Measurements from ENCODE around the gene TRPM8.

TRPM8 gene

GRCh38 chr2:233952335-233952734 is 35.2 kb downstream of the TRPM8 start:
- TF ChIP-seq GATA2 (IDR thresholded peaks at IDR 0.05; ENCODE audit: low read depth, low read length) (no peak), GATA3 (IDR thresholded peaks at IDR 0.05; ENCODE audit: low read depth, low read length) (no peak)

DNA sequence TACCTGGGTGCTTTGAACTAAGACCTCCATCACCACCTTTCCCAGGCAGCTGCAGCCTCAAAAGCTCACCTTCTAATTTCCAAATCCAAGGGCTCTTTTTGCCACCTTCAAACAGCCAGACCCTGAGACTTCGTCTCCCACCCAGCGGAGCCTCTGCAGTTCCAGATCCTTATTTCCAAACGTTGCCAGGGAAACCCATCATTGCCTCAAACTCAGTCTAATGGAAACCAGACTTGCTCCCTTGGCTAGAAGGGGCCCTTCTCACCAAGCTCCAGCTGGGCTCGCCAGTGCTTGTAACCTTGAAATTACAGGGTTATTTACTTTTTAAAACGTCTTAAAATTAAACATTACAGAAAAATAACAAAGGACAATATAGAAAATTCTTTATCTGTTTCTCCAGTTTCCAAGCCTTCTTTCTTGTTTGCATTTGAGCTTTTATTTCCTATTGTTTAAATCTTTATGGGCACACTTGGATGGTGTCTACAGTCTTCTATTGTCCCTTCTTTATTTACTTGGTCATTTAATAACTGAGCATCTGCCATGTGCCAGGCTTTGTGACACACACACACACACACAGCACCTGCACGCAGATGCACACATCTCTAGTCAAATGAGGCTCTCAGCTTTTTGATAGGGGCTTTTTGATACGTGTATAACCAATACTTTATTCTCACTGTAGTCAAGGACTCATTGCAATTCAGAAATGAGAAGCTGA is 36.1 kb downstream of the TRPM8 start:
- TF ChIP-seq GATA3 (IDR thresholded peaks at IDR 0.05; ENCODE audit: low read depth, low read length) = no peak

DNA sequence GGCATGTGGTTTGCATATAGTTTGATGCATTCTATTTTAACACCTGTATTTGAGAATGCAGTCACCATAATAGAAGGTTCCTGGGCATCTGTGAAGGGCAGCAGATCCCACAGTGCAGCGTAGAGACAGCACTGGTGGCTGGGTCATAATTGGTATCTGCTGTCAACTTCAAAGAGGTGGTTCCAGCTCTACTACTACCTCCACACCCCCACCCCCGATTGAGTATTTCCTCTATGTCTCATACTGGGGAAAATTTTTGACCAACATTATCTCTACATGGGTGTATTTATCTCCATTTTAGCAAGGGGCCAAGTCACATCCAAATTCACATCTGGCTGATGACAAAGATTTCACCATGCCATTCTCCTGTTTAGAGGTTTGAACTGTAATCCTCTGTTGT is 43.0 kb downstream of the TRPM8 start:
- TF ChIP-seq GATA2 (IDR thresholded peaks at IDR 0.05; ENCODE audit: low read depth, low read length) = no peak
- no peak for TF ChIP-seq GATA3 (IDR thresholded peaks at IDR 0.05; ENCODE audit: low read depth, low read length)

- TF ChIP-seq GATA2 (IDR thresholded peaks at IDR 0.05; ENCODE audit: low read depth, low read length) = no peak
- no peak for TF ChIP-seq GATA3 (IDR thresholded peaks at IDR 0.05; ENCODE audit: low read depth, low read length)
Measured at GRCh38 chr2:233961905-233962304, 44.7 kb downstream of the TRPM8 start.

DNA sequence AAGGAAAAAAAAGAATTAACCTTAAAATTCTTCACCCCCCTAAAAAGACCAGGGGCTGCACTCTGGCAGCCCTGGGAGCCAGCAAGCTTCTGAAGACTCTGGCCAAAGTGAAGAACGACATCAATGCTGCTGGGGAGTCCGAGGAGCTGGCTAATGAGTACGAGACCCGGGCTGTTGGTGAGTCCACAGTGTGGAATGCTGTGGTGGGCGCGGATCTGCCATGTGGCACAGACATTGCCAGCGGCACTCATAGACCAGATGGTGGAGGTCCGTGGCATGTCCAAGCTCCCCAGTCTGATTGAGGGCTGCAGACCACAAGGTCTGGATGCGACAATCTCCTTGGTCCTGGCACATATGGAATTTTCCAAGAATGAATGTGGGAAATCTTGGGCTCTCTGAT is 47.4 kb downstream of the TRPM8 start:
- TF ChIP-seq GATA2 (IDR thresholded peaks at IDR 0.05; ENCODE audit: low read depth, low read length) = no peak
- TF ChIP-seq GATA3 (IDR thresholded peaks at IDR 0.05; ENCODE audit: low read depth, low read length) = no peak

DNA sequence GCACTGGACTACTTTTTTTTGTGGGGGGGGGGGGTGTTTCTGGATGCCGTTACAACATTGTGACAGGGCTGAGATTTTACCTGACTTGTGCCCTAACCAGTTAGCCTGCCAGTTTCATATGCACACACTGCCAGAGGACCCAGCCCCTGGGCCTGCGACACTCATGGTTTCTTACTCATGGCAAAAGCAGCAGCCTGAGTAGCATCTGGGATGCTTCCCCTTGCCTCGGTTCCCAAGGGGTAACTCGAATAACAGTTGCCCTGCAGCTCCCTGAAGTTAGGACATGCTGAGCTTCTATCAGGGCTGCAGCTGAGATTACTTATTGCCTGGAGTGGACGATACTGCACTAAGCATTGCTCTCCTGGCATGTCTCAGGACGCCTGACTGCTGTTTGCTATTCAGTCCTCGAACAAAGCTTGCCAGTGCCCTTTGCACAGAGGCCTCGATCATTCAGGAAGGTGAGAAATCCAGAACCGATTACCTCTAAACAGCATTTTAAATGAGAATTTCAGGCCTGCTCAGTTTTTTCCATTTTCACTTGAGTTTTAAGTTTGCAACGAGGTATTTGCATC is 47.9 kb downstream of the TRPM8 start:
- TF ChIP-seq GATA2 (IDR thresholded peaks at IDR 0.05; ENCODE audit: low read depth, low read length) (no peak), GATA3 (IDR thresholded peaks at IDR 0.05; ENCODE audit: low read depth, low read length) (no peak)

GRCh38 chr2:233966388-233966787 is 49.2 kb downstream of the TRPM8 start:
- no peak for TF ChIP-seq GATA3 (IDR thresholded peaks at IDR 0.05; ENCODE audit: low read depth, low read length)
- no peak for TF ChIP-seq GATA2 (IDR thresholded peaks at IDR 0.05; ENCODE audit: low read depth, low read length)

DNA sequence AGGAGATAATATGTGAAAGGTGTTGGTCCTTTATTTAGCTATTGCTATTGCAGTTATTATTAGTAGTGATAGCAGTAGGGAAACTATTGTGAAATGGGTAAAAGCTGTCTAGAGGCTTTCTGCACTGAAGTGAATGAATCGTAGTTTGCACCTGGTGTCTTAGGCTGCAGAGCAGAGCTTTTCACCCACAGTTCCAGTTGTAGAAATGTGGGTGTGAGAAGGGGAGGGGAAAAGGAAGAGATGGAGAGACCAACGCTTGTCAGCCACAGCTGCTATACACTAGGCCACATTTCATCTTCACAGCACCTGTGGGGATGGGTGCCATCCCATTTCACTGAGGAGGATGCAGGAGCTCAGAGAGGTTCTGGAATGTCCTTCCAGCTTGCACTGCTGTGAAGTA is 50.0 kb downstream of the TRPM8 start:
- TF ChIP-seq GATA3 (IDR thresholded peaks at IDR 0.05; ENCODE audit: low read depth, low read length) (no peak), GATA2 (IDR thresholded peaks at IDR 0.05; ENCODE audit: low read depth, low read length) (no peak)

DNA sequence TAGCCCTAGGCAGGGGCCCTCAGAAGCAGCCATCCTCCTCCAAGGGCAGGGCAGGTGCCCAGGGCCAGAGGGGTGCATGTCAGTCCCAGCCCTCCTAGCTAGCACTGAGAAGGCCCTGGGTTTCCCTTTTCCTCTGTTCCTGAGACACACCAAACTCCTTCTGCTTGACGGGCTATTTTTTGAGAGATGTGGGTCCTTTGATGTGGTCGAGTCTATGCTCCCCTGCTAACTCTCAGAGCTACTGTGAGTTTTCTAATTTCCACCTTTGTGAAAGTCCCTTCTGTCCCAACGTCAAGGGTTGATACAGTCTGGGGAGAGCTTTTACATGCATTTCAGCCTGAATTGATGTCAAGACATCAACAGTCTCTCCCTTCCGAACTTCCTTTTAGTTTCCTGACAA is 51.4 kb downstream of the TRPM8 start:
- TF ChIP-seq GATA3 (IDR thresholded peaks at IDR 0.05; ENCODE audit: low read depth, low read length) (no peak), GATA2 (IDR thresholded peaks at IDR 0.05; ENCODE audit: low read depth, low read length) (no peak)

DNA sequence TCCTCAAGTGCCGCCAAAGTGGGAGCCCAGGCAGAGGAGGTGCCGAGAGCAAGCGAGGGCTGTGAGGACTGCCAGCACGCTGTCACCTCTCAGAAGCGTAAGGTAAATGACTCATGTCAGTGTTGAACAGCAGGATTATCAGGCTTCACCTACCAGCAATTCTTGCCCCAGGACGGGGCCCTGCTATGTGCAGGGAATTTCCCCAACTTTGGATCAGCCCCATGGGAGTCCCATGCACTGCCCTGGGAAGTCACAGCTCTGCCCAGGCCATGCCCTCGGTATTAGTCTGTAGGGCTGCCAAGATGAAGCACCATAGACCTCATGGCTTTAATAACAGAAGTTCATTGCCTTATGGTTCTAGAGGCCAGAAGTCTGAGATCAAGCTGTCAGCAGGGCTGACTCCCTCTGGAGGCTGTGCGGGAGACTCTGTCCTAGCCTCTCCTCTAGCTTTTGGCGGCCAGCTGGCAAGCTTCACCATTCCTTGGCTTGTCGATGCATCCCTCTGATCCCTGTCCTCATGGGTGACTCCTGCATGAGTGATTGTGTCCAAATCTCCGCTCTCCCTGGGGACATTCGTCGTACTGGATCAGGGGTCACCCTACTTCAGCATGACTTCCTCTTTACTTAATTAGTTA is 55.9 kb downstream of the TRPM8 start:
- no peak for TF ChIP-seq GATA2 (IDR thresholded peaks at IDR 0.05; ENCODE audit: low read depth, low read length)
- TF ChIP-seq GATA3 (IDR thresholded peaks at IDR 0.05; ENCODE audit: low read depth, low read length) = no peak

DNA sequence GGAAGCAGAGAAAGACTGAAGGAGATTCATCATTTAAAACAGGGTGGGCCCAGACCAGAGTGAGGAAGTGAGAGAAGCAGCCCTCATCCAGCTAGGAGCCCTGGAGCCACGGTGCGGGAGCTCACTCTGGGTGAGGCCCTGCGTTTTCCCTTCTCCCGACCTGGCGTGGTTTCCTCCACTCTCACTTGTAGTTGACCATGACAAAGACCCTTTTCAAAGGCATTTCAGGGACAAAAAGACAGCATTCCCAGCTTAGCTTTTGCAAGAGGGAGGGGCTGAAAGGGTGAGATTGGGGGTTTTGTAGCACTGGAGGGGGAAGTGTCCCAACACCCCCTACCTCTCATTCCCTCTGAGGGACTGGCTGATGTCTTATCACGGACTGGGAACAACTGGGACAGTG is 56.6 kb downstream of the TRPM8 start:
- TF ChIP-seq GATA3 (IDR thresholded peaks at IDR 0.05; ENCODE audit: low read depth, low read length) = no peak
- TF ChIP-seq GATA2 (IDR thresholded peaks at IDR 0.05; ENCODE audit: low read depth, low read length) = no peak

- TF ChIP-seq GATA3 (IDR thresholded peaks at IDR 0.05; ENCODE audit: low read depth, low read length) (no peak), GATA2 (IDR thresholded peaks at IDR 0.05; ENCODE audit: low read depth, low read length) (no peak)
Measured at GRCh38 chr2:233974530-233975071, 57.4 kb downstream of the TRPM8 start.

DNA sequence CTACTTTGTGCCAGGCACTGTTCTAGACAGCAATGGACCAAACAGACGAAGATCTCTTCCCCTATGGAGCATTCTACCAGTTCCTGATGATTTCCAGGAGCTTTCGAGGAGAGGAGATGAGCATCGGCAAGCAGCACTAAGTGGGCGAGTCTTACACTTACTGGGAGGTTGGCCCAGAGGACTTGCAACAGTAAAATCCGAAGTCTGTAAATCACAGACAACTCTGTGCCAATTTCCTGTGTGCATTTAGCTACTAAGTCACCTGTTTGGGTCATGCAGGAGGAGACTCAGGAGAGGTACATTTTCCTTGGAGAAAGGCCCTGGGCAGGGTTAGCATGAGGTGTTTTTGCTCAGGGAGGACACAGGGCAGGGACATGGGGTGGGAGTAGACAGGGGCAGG is 58.9 kb downstream of the TRPM8 start:
- TF ChIP-seq GATA3 (IDR thresholded peaks at IDR 0.05; ENCODE audit: low read depth, low read length) (no peak), GATA2 (IDR thresholded peaks at IDR 0.05; ENCODE audit: low read depth, low read length) (no peak)

DNA sequence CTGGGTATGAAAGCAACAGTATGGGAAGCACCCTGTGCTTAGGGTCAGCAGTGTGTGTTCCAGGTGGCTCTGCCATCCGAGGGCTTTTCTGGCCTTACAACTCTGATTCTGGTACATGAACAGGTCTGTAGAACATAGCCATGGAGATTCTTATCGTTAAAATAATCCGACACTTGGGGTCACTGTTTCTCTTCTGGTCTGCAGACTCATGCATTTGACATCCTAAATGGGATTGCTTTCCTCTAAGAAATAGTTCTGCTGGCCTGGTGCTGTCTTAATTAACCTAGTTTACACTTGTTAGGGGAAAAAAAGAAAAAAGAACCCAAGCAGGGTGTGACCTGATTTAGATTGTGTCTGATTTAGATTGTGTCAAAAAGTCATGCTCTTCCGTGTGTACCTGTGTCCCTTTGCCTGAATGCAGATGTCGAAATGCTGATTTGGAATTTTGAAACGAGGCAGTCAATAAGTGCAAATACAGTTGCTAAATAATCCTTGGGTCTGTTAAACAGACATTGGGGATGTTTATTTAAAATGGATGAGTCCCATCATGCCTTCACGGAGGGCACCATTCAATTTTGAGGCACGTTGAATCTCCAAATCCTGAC is 59.6 kb downstream of the TRPM8 start:
- peak; percentile 83 for TF ChIP-seq GATA2 (IDR thresholded peaks at IDR 0.05; ENCODE audit: low read depth, low read length)
- TF ChIP-seq GATA3 (IDR thresholded peaks at IDR 0.05; ENCODE audit: low read depth, low read length) = peak; percentile 68
